SJCRH30 (cell line): ENCODE measurements around the gene AKAP9. TPM values are rescaled to one million over a fixed set of nuclear protein-coding genes. Genes with fewer than 3 reads are reported as not detected.

Experiments
- total RNA-seq: library from RNA; depleted of rRNA; stranded (reverse); fragments of >200 nt; shearing (Covaris generic); gene quantifications from 2 replicates; pipeline ENCODE4 v1.2.3, GENCODE V29; 2014; rRNA removed

AKAP9 gene
- total RNA-seq, 1 experiment from 2014 or later, result 69.9 TPM

Other genes with a start within 250 kb of the AKAP9 start
- gene MTERF1, start 60.2 kb upstream of the AKAP9 start, total RNA-seq, result 19.9 and 24.2 TPM in 2 replicates
- 130 and 131 TPM in 2 replicates for gene CYP51A1, start 193.6 kb downstream of the AKAP9 start, total RNA-seq
- gene LRRD1, start 238.3 kb downstream of the AKAP9 start, total RNA-seq, result 0.05 and 0.30 TPM in 2 replicates